ENCODE results near the gene MAGIX.

Gene MAGIX

GRCh38 chrX:49184294-49185281, 22.0 kb downstream of the MAGIX start (continued):
- no peak for TF ChIP-seq ZNF449 (tag by site-specific recombination; IDR thresholded peaks at IDR 0.05)
- TF ChIP-seq GLI2 (tag by site-specific recombination; IDR thresholded peaks at IDR 0.05; ENCODE audit: borderline replicate concordance, low read depth): no peak
- TF ChIP-seq ZNF26 (tag by site-specific recombination; IDR thresholded peaks at IDR 0.05): no peak
- no peak for TF ChIP-seq ZBTB1 (tag by site-specific recombination; IDR thresholded peaks at IDR 0.05)
- TF ChIP-seq ZNF433 (tag by site-specific recombination; IDR thresholded peaks at IDR 0.05; ENCODE audit: low read depth): no peak
- TF ChIP-seq ZNF501 (tag by site-specific recombination; IDR thresholded peaks at IDR 0.05): no peak
- no peak for TF ChIP-seq ZNF654 (tag by site-specific recombination; IDR thresholded peaks at IDR 0.05; ENCODE audit: low read depth)
- no peak for TF ChIP-seq ZNF670 (tag by site-specific recombination; IDR thresholded peaks at IDR 0.05; ENCODE audit: low read depth)
- peak; percentile 81 for TF ChIP-seq OSR2 (tag by site-specific recombination; IDR thresholded peaks at IDR 0.05)
- TF ChIP-seq ZSCAN16 (tag by site-specific recombination; IDR thresholded peaks at IDR 0.05): no peak
- TF ChIP-seq PRDM2 (tag by site-specific recombination; IDR thresholded peaks at IDR 0.05; ENCODE audit: borderline replicate concordance): no peak
- TF ChIP-seq ZNF341 (tag by site-specific recombination; IDR thresholded peaks at IDR 0.05; ENCODE audit: low read depth): peak; percentile 52
- TF ChIP-seq ZBTB44 (tag by site-specific recombination; IDR thresholded peaks at IDR 0.05): no peak
- TF ChIP-seq ZNF518A (tag by site-specific recombination; conservative IDR thresholded peaks at IDR 0.05; ENCODE audit: low read depth): no peak
- TF ChIP-seq KLF17 (tag by site-specific recombination; IDR thresholded peaks at IDR 0.05): no peak
- TF ChIP-seq ZEB2 (tag by site-specific recombination; IDR thresholded peaks at IDR 0.05): peak; percentile 78
- TF ChIP-seq ZFP3 (tag by site-specific recombination; IDR thresholded peaks at IDR 0.05; ENCODE audit: low read depth): no peak
- no peak for TF ChIP-seq ZNF747 (tag by site-specific recombination; IDR thresholded peaks at IDR 0.05)
- TF ChIP-seq ZNF707 (tag by site-specific recombination; IDR thresholded peaks at IDR 0.05): no peak
- TF ChIP-seq KLF10 (tag by site-specific recombination; IDR thresholded peaks at IDR 0.05): peak; percentile 77
- TF ChIP-seq ZNF157 (tag by site-specific recombination; IDR thresholded peaks at IDR 0.05): no peak

Measured in HEK293 (cell line).